GM12878 (cell line): ENCODE data around the gene PAIP2.
A peak's percentile ranks its signal among the peaks of the same experiment; 100 is the strongest.

ENCODE experiments used
- ASH2L ChIP-seq: fragments of 300-600, 200-600 bp; sonication (generic); IDR thresholded peaks from 2 replicates; pipeline ENCODE4 v1.6.1; 2017; ENCODE audit warnings: low read depth, mild to moderate bottlenecking, borderline replicate concordance
- BCLAF1 ChIP-seq: fragments of 450-650 bp; IDR thresholded peaks from 2 replicates; pipeline ENCODE4 v1.6.1; 2017; ENCODE audit warnings: antibody characterized with exemption, mild to moderate bottlenecking, moderate library complexity
- CEBPB ChIP-seq, 2 experiments: fragments of 150-350 bp in 1 of 2; IDR thresholded peaks; 2 replicates each; pipeline ENCODE4 v1.6.1; 2012 to 2014; ENCODE audit warnings: low read depth in 2 of 2, low read length in 2 of 2, borderline replicate concordance in 1 of 2, inconsistent platforms in 1 of 2
- CTCF ChIP-seq, 3 experiments: IDR thresholded peaks in 2 of 3; conservative IDR thresholded peaks in 1 of 3; 2 replicates each; pipeline ENCODE4 v1.5.1; 2011; ENCODE audit warnings: low read depth in 3 of 3, low read length in 3 of 3, mild to moderate bottlenecking in 3 of 3, control low read depth in 2 of 3, moderate library complexity in 2 of 3, inconsistent platforms in 1 of 3, mixed read lengths in 1 of 3; ENCODE audit not compliant: control insufficient read depth in 2 of 3, insufficient read depth in 1 of 3; ENCODE audit errors: extremely low read depth in 1 of 3
- EZH2 ChIP-seq: IDR thresholded peaks from 2 replicates; pipeline ENCODE4 v1.6.1; 2012; ENCODE audit warnings: low read depth, mild to moderate bottlenecking, control low read depth, inconsistent platforms, low read length, borderline replicate concordance; ENCODE audit not compliant: control insufficient read depth
- KDM1A ChIP-seq: fragments of 200-600 bp; sonication (generic); IDR thresholded peaks from 2 replicates; pipeline ENCODE4 v1.6.1; 2016; ENCODE audit warnings: borderline replicate concordance
- MAX ChIP-seq: IDR thresholded peaks from 2 replicates; pipeline ENCODE4 v1.6.1; 2012; ENCODE audit warnings: low read depth, low read length, improper control_type of control experiment
- RAD51 ChIP-seq: fragments of 450-650 bp; IDR thresholded peaks from 2 replicates; pipeline ENCODE4 v1.6.1; 2016; ENCODE audit warnings: moderate library complexity, mild to moderate bottlenecking, inconsistent platforms
- RFX5 ChIP-seq: IDR thresholded peaks from 2 replicates; pipeline ENCODE4 v1.6.1; 2011; ENCODE audit warnings: low read depth, low read length, improper control_type of control experiment
- SIN3A ChIP-seq: IDR thresholded peaks from 2 replicates; pipeline ENCODE4 v1.6.1; 2012; ENCODE audit warnings: low read depth, low read length, improper control_type of control experiment
- ZNF274 ChIP-seq: IDR thresholded peaks from one replicate; pipeline ENCODE4 v1.8.0; 2011; ENCODE audit not compliant: insufficient read length, insufficient read depth
- TF ChIP-seq, protein P1 (sequence below): fragments of 450-650 bp; IDR thresholded peaks from 2 replicates; pipeline ENCODE4 v1.6.1; 2016; ENCODE audit warnings: mild to moderate bottlenecking
- TF ChIP-seq, protein P2 (sequence below): fragments of 450-650 bp; formaldehyde crosslinking; IDR thresholded peaks from 2 replicates; pipeline ENCODE4 v1.4.0; 2020; ENCODE audit warnings: mild to moderate bottlenecking, moderate library complexity

DNA sequence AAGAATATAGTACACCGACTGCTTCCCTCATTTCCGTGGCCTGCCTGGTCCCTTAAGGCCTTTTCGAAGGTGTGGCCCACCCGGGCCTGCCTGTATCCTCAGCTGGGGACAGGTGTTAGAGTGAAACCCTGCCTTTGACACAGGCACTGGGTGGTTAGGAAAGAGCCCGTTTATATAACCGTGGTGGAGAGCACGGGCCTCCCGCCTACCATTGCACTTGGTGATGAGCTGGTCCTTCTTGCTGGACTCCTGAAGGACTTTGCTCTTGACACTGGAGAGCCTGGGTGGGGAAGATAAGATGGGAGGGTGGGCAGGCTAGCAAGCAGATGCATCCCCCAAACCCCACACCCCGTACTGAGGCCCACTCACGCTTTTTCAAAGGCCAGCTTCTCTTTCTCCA, 59.9 kb downstream of the PAIP2 start:
- TF ChIP-seq CTCF (IDR thresholded peaks at IDR 0.05 in 2 of 3, conservative IDR thresholded peaks at IDR 0.05 in 1 of 3; ENCODE audit: control insufficient read depth in 2 of 3, extremely low read depth in 1 of 3, insufficient read depth in 1 of 3, low read depth in 3 of 3, low read length in 3 of 3) (no peak), KDM1A (no peak), RAD51 (no peak), EZH2 (no peak), SIN3A (no peak), ASH2L (no peak), CEBPB (IDR thresholded peaks at IDR 0.05; ENCODE audit: borderline replicate concordance in 1 of 2, low read depth in 2 of 2, low read length in 2 of 2) (no peak), MAX (no peak), ZNF274 (no peak), BCLAF1 (no peak), RFX5 (no peak)
- TF ChIP-seq, protein P1, sequence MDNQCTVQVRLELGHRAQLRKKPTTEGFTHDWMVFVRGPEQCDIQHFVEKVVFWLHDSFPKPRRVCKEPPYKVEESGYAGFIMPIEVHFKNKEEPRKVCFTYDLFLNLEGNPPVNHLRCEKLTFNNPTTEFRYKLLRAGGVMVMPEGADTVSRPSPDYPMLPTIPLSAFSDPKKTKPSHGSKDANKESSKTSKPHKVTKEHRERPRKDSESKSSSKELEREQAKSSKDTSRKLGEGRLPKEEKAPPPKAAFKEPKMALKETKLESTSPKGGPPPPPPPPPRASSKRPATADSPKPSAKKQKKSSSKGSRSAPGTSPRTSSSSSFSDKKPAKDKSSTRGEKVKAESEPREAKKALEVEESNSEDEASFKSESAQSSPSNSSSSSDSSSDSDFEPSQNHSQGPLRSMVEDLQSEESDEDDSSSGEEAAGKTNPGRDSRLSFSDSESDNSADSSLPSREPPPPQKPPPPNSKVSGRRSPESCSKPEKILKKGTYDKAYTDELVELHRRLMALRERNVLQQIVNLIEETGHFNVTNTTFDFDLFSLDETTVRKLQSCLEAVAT = peak; percentile 66
- TF ChIP-seq, protein P2, sequence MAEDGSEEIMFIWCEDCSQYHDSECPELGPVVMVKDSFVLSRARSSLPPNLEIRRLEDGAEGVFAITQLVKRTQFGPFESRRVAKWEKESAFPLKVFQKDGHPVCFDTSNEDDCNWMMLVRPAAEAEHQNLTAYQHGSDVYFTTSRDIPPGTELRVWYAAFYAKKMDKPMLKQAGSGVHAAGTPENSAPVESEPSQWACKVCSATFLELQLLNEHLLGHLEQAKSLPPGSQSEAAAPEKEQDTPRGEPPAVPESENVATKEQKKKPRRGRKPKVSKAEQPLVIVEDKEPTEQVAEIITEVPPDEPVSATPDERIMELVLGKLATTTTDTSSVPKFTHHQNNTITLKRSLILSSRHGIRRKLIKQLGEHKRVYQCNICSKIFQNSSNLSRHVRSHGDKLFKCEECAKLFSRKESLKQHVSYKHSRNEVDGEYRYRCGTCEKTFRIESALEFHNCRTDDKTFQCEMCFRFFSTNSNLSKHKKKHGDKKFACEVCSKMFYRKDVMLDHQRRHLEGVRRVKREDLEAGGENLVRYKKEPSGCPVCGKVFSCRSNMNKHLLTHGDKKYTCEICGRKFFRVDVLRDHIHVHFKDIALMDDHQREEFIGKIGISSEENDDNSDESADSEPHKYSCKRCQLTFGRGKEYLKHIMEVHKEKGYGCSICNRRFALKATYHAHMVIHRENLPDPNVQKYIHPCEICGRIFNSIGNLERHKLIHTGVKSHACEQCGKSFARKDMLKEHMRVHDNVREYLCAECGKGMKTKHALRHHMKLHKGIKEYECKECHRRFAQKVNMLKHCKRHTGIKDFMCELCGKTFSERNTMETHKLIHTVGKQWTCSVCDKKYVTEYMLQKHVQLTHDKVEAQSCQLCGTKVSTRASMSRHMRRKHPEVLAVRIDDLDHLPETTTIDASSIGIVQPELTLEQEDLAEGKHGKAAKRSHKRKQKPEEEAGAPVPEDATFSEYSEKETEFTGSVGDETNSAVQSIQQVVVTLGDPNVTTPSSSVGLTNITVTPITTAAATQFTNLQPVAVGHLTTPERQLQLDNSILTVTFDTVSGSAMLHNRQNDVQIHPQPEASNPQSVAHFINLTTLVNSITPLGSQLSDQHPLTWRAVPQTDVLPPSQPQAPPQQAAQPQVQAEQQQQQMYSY = no peak
